CD4-positive, alpha-beta T cell treated with Interleukin-21 for 1 hour (primary cell): Measurements from ENCODE around the gene MVK.
"Not testable (repeated sequence)": the region's sequence is repeated elsewhere in the genome, so short reads cannot be mapped to it uniquely, and the experiment has no call there.

Experiments
- DNase-seq: peaks from one replicate; pipeline ENCODE4 v3.0.0-alpha.2; 2020

Gene MVK

GRCh38 chr12:109592195-109592904 lies 18.8 kb downstream of the MVK start:
- DNase-seq, result no peak

GRCh38 chr12:109592905-109593272 lies 19.3 kb downstream of the MVK start:
- DNase-seq, result no peak

DNA sequence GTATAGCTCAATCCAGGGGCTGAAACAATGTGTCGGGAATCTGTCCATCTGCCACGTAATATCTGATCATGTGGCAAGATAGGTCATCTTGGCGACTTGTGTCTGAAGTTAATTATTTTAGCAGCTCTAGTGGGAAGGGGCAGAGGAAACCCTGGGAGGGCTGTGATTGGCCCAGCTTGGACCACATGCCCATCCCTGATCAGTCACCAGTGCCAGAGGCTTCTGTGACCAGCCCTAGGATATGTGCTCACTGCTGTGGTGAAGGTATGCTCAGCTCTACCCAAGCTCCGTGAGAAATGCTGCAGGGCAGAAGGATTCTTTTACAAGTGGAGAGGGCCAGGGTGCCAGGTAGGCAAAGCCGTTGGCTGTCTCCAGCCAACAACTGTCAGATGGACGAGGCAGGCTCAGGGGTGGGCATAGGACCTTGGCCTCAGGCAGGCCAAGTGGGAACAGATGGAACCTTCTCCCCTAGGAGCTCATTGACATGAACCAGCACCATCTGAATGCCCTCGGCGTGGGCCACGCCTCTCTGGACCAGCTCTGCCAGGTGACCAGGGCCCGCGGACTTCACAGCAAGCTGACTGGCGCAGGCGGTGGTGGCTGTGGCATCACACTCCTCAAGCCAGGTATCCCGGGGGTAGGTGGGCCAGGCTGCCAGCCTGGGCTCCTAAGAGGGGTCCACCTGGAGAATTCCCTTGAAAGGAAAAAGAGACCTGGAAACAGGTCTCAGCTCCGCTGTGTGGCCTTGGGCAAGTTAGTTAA lies 21.1 kb downstream of the MVK start:
- DNase-seq, result no peak

DNA sequence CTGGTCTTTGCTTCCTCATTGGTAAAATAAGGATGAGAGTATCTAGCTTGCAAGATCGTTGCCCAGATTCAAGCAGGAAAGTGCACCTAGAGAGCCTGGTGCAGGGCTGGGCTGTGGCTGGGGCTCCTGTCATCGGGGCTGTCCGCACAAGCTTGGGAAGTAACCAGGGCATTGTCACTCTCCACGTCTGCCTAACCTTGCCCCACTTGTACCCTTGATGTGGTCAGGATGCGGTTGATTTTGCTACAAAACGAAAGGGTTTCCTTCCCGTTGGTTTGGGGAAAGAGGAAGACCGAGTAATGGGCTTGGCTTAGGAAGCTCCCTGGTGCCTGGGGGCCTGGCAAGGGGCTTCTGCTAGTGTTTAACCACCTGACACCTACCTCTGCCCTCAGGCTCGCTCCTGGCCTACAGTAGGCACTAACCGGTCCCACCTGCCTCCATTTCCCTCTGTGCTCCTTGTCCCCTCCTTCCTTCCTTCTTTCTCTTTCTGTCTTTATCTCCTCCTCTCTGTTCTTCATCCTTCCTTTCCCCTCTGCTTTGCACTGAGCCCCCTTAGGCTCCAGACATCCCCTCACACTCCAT lies 21.8 kb downstream of the MVK start:
- DNase-seq, result peak; percentile 25

- no peak for DNase-seq
Measured at GRCh38 chr12:109596418-109597244, 23.0 kb downstream of the MVK start.

DNA sequence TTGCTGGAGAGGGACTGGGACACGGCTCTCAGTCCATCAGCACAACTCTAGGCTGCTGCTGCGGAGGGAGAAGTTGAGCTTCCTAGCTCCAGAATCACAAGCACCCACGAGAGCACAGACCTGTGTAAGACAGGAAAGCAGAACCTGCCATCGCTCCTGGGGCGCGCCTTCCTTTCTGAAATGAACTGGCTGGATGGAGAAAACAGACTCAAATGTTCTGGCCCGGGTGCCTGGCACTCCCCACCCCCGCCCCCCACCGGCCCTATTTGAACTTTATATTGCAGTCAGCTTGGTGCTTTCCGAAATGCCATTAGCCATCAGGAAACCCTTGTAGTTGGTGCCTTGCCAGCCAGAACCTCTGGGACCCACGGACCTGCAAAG lies 23.8 kb downstream of the MVK start:
- no peak for DNase-seq

- peak; percentile 56 for DNase-seq
Measured at GRCh38 chr12:109597795-109598427, 24.3 kb downstream of the MVK start.

- no peak for DNase-seq
Measured at GRCh38 chr12:109598428-109598854, 24.8 kb downstream of the MVK start.

- no peak for DNase-seq
Measured at GRCh38 chr12:109599087-109599486, 25.5 kb downstream of the MVK start.

DNA sequence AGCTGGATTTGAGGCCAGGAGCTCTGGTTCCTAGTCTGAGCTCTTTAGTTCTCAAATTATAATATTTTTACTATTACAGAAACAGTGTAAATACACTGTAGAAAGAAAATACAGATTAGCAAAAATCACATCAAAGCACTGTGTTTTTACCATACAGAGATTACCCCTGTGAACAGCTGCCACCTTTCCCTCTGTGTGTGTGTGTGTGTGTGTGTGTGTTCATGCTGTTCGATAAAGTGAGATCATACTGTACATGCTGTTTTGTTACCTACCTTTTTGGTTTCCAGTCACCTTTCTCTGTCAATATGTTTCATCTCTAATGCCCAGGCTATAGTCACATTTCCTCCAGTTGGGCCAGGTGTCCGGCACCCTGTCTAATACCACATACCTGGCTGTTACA lies 26.9 kb downstream of the MVK start:
- no peak for DNase-seq

DNA sequence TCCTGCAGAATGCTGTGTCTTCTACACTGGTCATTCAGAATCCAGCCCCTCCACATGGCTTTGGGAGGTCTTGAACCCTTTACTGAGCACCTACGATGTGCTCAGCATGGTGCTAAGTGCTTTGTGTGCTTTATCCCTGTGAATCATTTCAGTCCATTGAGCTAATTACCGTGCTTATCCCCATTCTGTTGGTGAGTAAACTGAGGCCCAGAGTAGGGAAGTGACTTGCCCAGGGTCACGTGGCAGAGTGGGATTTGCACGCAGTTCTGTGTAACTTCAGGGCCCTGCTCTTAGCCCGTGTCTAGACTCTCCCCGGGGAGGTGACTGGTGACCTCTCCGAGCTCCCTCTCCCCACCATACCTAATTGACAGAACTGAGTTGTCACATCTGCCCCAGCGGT lies 27.4 kb downstream of the MVK start:
- no peak for DNase-seq

DNA sequence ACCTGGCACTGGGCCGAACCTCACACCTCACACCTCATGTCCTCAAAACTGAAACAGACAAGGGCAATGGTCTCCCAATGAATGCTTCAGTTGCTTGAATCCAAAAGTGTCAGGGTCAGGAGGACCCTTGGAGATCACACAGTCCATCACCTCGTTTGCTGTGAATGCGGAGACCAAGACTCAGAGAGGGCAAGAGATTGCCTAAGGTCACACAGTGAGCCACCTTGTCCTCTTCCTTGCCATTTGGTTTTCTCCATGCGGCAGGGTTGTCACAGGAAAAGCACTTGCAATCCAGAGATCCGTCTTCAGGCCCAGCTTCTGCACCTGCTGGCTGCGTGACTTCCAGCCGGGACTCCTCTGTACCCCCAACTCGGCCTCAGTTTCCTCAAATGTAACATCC lies 28.0 kb downstream of the MVK start:
- DNase-seq, result no peak

GRCh38 chr12:109602132-109602531 lies 28.5 kb downstream of the MVK start:
- not testable (repeated sequence) for DNase-seq

DNA sequence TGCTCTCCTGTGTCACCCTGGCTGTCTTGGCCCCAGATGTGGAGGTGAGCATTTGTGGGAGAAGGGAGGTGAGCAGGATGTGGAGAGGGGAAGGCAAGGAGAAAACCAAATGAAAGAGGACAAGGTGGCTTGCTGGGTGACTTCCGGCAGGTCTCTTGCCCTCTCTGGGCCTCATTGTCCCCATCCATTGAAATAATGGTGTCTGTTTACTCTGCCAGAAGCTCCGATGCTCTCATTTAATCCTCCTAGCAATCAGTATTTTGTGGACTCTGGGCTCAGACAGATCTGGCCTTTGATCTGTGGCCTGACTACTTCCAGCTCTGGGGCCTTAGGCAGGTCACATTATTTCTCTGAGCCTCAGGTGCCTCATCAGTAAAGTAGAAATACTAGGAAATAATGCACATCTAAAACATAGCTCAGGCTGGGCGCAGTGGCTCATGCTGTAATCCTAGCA lies 30.6 kb downstream of the MVK start:
- no peak for DNase-seq

- no peak for DNase-seq
Measured at GRCh38 chr12:109605016-109605415, 31.4 kb downstream of the MVK start.

DNA sequence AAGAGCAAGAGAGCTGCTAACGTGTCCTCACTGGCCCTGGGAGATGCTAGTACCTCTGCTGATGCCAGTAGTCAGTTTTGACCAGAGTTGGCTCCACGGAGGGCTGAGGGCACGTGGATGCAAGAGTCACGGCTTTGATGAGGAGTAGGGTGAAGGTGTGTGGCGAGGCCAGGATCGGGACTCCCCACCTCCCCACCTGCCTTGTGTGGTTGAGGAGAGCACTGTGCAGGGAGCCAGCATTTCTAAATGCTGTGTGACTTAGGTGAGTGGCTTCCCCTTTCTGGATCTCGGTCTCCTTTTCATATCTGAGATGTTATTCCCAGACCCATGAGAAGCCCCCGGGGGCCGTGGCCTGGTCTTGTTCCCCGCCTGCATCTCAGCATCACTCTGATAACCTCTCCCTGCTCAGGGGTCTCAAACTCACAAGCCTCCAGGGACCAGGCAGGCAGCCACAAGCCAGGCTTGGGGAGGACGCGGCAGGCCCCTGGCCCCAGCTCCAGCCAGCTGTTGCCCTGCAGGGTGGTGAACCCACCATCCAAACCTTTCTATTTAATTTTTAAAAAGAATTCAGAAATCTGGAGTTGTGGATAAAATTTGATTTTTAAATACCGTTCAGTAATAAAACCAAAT lies 32.1 kb downstream of the MVK start:
- no peak for DNase-seq

DNA sequence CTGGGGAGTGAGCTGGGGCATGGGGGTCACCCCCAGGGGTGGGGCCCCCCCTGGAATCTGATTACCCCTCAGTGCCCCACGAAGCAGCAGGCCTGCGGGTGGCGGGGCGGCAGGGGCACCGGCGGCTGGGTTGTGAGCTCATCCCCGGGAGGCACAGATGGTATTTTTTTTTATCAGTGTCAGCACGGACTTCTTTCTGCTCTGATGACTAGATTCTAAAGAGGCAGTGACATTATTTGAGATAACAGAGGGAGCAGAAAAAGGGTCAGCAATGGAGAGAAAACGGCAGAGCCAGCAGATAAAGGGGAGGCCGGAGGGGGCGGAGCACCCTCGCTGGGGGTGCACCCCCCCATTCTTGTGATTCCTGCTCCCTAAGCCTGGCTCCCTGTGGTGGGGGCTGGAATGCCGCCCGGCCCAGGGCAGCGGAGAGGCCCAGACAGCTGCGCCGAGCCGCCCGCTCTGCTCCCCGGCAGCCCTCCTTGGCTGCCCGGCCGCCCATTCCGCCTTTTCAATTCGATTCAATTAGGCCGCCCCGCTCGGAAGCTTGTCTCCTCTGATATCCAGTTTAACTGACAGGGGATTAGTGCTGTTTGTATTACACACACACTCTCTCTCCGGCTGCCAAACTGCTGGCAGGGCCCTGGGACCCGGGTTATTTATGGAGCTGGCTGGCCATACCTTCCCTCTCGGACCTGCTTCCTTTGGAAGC lies 32.9 kb downstream of the MVK start:
- no peak for DNase-seq

- DNase-seq, result no peak
Measured at GRCh38 chr12:109607618-109608017, 34.0 kb downstream of the MVK start.

- DNase-seq, result no peak
Measured at GRCh38 chr12:109608270-109608669, 34.7 kb downstream of the MVK start.

DNA sequence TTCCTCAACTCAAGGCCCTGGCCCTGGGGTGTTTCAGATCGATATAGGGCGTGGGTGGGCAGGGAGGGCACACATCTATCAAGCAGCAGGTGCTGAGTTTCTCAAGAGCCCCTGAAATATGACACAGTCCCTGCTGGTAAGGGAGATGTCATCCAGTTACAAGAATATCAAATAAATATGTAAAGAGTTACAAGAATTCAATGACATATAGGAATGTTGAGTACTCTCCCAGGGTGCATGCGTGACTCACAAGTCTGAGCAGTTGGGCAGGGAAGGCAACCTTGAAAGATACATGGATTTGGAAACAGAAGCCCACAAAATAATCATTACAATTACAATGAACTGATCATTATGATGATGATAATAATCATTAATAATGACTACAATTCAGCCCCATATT lies 35.2 kb downstream of the MVK start:
- no peak for DNase-seq

GRCh38 chr12:109609342-109609741 lies 35.7 kb downstream of the MVK start:
- no peak for DNase-seq

GRCh38 chr12:109610523-109610922 lies 36.9 kb downstream of the MVK start:
- no peak for DNase-seq
